HG03135 (cell line): ENCODE measurements around the gene ZFAND4.
"Not testable (repeated sequence)": the region's sequence is repeated elsewhere in the genome, so short reads cannot be mapped to it uniquely, and the experiment has no call there.

ENCODE experiments used
- ATAC-seq: cut with Tn5 transposase; IDR thresholded peaks from one replicate; pipeline ENCODE4 v1.9.1; 2021; ENCODE audit warnings: mild to moderate bottlenecking, moderate library complexity; ENCODE audit not compliant: unreplicated experiment

Gene ZFAND4

GRCh38 chr10:45644527-45644926 is 28.0 kb downstream of the ZFAND4 start:
- ATAC-seq, result no peak

GRCh38 chr10:45640941-45641340 is 31.6 kb downstream of the ZFAND4 start:
- ATAC-seq, result no peak

GRCh38 chr10:45640049-45640448 is 32.5 kb downstream of the ZFAND4 start:
- ATAC-seq, result no peak

GRCh38 chr10:45627412-45628048 is 45.0 kb downstream of the ZFAND4 start:
- no peak for ATAC-seq

GRCh38 chr10:45625879-45626278 is 46.7 kb downstream of the ZFAND4 start:
- no peak for ATAC-seq

GRCh38 chr10:45624724-45625123 is 47.8 kb downstream of the ZFAND4 start:
- ATAC-seq, result no peak

GRCh38 chr10:45614869-45615268 is 57.7 kb downstream of the ZFAND4 start:
- ATAC-seq, result no peak

GRCh38 chr10:45612741-45613140 is 59.8 kb downstream of the ZFAND4 start:
- no peak for ATAC-seq

- ATAC-seq, result no peak
These were observed 64.5 kb downstream of the ZFAND4 start for GRCh38 chr10:45608052-45608451.

GRCh38 chr10:45607276-45607675 is 65.3 kb downstream of the ZFAND4 start:
- no peak for ATAC-seq

- no peak for ATAC-seq
These were observed 69.7 kb downstream of the ZFAND4 start for GRCh38 chr10:45602836-45603235.

GRCh38 chr10:45602082-45602730 is 70.4 kb downstream of the ZFAND4 start:
- no peak for ATAC-seq

- not testable (repeated sequence) for ATAC-seq
These were observed 71.2 kb downstream of the ZFAND4 start for GRCh38 chr10:45601254-45601930.

- ATAC-seq, result not testable (repeated sequence)
These were observed 72.0 kb downstream of the ZFAND4 start for GRCh38 chr10:45600337-45601253.

- ATAC-seq, result no peak
These were observed 72.9 kb downstream of the ZFAND4 start for GRCh38 chr10:45599646-45600045.

- ATAC-seq, result no peak
These were observed 73.5 kb downstream of the ZFAND4 start for GRCh38 chr10:45599021-45599603.

- no peak for ATAC-seq
These were observed 76.0 kb downstream of the ZFAND4 start for GRCh38 chr10:45596526-45596925.

GRCh38 chr10:45594276-45595157 is 78.1 kb downstream of the ZFAND4 start:
- peak; percentile 89 for ATAC-seq

GRCh38 chr10:45593938-45594275 is 78.7 kb downstream of the ZFAND4 start:
- no peak for ATAC-seq

GRCh38 chr10:45592926-45593325 is 79.6 kb downstream of the ZFAND4 start:
- no peak for ATAC-seq
